GM13977 (cell line): Measurements from ENCODE around the gene ACADL.

Experiments
- DNase-seq: peaks from one replicate; pipeline ENCODE4 v3.0.0; 2012; ENCODE audit warnings: low spot score
- in situ Hi-C: fragments of 300-500 bp; cut with MboI; formaldehyde crosslinking; loops from one replicate; pipeline ENCODE4 v1.12.0; 2022; ENCODE audit warnings: low sequenced_read_pairs, low pct_unique_long_range_greater_than_20kb, mixed read lengths, inconsistent platforms; ENCODE audit not compliant: unreplicated experiment
- TF ChIP-seq, protein P1 (sequence below): IDR thresholded peaks from 2 replicates; pipeline ENCODE4 v1.5.1; 2012; ENCODE audit warnings: mild to moderate bottlenecking, control low read depth; ENCODE audit not compliant: insufficient read depth; ENCODE audit errors: extremely low read depth, missing control alignments

Gene ACADL

GRCh38 chr2:210230984-210231383 lies 5.7 kb upstream of the ACADL start:
- in situ Hi-C loops, result no loop called here
- no peak for DNase-seq
- TF ChIP-seq, protein P1, sequence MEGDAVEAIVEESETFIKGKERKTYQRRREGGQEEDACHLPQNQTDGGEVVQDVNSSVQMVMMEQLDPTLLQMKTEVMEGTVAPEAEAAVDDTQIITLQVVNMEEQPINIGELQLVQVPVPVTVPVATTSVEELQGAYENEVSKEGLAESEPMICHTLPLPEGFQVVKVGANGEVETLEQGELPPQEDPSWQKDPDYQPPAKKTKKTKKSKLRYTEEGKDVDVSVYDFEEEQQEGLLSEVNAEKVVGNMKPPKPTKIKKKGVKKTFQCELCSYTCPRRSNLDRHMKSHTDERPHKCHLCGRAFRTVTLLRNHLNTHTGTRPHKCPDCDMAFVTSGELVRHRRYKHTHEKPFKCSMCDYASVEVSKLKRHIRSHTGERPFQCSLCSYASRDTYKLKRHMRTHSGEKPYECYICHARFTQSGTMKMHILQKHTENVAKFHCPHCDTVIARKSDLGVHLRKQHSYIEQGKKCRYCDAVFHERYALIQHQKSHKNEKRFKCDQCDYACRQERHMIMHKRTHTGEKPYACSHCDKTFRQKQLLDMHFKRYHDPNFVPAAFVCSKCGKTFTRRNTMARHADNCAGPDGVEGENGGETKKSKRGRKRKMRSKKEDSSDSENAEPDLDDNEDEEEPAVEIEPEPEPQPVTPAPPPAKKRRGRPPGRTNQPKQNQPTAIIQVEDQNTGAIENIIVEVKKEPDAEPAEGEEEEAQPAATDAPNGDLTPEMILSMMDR, result no peak

DNA sequence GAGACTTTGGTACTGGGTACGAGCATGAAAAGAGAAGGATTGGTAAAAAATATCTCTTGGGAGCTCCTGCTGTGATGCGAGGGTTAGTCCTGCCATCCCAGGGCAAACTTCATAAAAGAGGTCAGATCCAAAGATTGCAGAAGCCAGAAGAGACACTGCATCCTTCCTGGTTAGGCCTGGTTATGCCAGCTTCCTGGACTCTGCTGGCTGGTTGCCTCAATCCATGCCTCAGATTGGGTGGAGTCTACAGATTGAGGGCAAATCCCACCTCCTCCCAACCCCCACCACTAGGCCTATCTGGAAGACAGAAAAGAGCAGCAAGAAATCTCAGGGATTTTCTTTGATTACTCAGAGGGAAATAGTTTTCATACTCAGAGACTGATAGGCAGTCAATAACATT lies 5.3 kb upstream of the ACADL start:
- TF ChIP-seq, protein P1, result no peak
- in situ Hi-C loops, result no loop called here

GRCh38 chr2:210228586-210228985 lies 3.3 kb upstream of the ACADL start:
- in situ Hi-C loops, result no loop called here
- TF ChIP-seq, protein P1, result no peak
- DNase-seq, result no peak

More for the DNA sequence above, 5.3 kb upstream of the ACADL start:
- DNase-seq, result no peak

DNA sequence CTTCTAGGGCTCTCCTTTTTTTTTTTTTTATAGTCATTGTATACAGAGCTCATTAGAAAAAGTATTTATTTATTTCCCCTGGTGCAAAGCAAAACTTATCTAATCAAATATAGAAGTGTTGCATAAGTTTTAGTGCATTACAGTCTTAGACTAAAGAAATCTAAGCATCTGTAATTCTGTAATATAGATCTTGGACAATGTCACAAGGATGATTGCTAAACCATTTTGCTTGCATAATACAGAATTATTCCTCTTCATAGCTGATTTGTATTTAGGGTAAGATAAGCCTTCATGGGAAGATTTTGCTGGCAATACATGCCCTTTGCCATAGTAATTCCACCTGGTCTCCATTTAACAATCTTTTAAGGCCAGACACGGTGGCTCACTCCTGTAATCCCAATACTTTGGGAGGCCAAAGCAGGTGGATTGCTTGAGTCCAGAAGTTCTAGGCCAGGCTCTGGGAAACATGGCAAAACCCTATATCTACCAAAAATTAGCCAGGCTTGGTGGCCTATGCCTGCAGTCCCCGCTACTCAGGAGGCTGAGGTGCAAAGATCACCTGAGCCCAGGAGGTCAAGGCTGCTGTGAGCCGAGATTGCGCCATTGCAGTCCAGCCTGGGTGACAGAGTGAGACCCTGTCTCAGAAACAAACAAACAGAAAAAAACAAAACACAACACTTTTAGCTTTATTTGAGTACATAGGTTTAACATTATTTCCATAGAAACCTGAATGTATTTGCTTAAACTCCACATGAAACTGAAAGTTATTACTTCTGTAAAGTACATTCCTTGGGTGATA lies 2.2 kb upstream of the ACADL start:
- TF ChIP-seq, protein P1, result no peak
- no peak for DNase-seq
- in situ Hi-C loops, result no loop called here

- DNase-seq, result no peak
- in situ Hi-C loops, result no loop called here
- TF ChIP-seq, protein P1, result no peak
These were observed 976 bp upstream of the ACADL start for GRCh38 chr2:210226223-210226622.

DNA sequence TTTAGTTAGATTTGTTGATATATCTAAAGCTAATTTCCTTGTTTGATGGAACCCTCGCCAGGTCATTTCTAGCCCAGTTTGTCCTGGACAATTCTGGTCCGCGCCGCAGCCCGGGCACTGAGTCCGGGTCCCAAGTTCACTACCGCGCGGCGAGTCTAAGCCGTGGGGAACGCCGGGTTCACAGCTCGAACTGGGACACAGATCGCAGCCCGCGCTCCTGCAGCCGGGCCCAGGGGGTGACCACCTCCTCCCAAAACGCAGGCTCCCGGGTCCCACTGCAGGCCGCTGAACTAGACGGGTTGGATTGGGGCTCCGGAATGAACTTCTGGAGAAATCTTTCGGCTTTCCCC lies 681 bp downstream of the ACADL start:
- TF ChIP-seq, protein P1, result no peak
- DNase-seq, result no peak
- in situ Hi-C loops, result no loop called here
